Keratinocyte (primary cell): Measurements from ENCODE around the gene DNAH8. TPM values are rescaled to one million over a fixed set of nuclear protein-coding genes. Genes with fewer than 3 reads are reported as not detected.

Source experiments
- DNase-seq: peaks from one replicate; pipeline ENCODE4 v3.0.0-alpha.2; 2011; ENCODE audit warnings: low read depth, missing footprints, low spot score
- FAIRE-seq: peaks from 2 replicates; lab custom pipeline; 2011; peaks lifted over from hg19 to GRCh38; lab: Jason Lieb, UNC
- H2AFZ ChIP-seq: 2 replicates; pipeline ENCODE4 v1.6.0; 2012; ENCODE audit warnings: low read length, control low read depth, inconsistent platforms; ENCODE audit not compliant: control insufficient read depth
- H3K27ac ChIP-seq: 2 replicates; pipeline ENCODE4 v1.5.1; 2011; ENCODE audit warnings: low read length; ENCODE audit not compliant: control insufficient read depth, insufficient read depth
- H3K27me3 ChIP-seq: 3 replicates; pipeline ENCODE4 v1.6.0; 2011; ENCODE audit warnings: low read length; ENCODE audit not compliant: control insufficient read depth, insufficient read depth; ENCODE audit errors: extremely low read depth
- H3K36me3 ChIP-seq, 2 experiments: 2 replicates in 1 of 2; 3 replicates in 1 of 2; pipeline ENCODE4 v1.5.1; 2011; ENCODE audit warnings: low read length in 2 of 2, mild to moderate bottlenecking in 1 of 2; ENCODE audit not compliant: control insufficient read depth in 2 of 2, insufficient read depth in 2 of 2; ENCODE audit errors: extremely low read depth in 1 of 2
- H3K4me1 ChIP-seq: 3 replicates; pipeline ENCODE4 v1.5.1; 2011; ENCODE audit warnings: low read length; ENCODE audit not compliant: control insufficient read depth, insufficient read depth; ENCODE audit errors: extremely low read depth
- H3K4me2 ChIP-seq: 3 replicates; pipeline ENCODE4 v1.6.0; 2011; ENCODE audit warnings: low read depth, low read length; ENCODE audit not compliant: control insufficient read depth, insufficient read depth; ENCODE audit errors: extremely low read depth
- H3K4me3 ChIP-seq, 3 experiments: fragments of 200-600 bp in 1 of 3; sonication (generic) in 1 of 3; 2 replicates in 2 of 3; 3 replicates in 1 of 3; pipeline ENCODE4 v1.5.1; 2011 to 2016; ENCODE audit warnings: low read length in 3 of 3, mild to moderate bottlenecking in 3 of 3, control low read depth in 2 of 3, inconsistent platforms in 1 of 3, low read depth in 1 of 3, mixed read lengths in 1 of 3, mixed run types in 1 of 3, moderate library complexity in 1 of 3; ENCODE audit not compliant: control insufficient read depth in 2 of 3, insufficient read depth in 2 of 3; ENCODE audit errors: extremely low read depth in 1 of 3
- H3K79me2 ChIP-seq: 2 replicates; pipeline ENCODE4 v1.6.0; 2012; ENCODE audit warnings: low read length; ENCODE audit not compliant: control insufficient read depth, insufficient read depth
- H3K9ac ChIP-seq: 3 replicates; pipeline ENCODE4 v1.6.0; 2011; ENCODE audit warnings: low read length; ENCODE audit not compliant: control insufficient read depth, insufficient read depth; ENCODE audit errors: extremely low read depth
- H3K9me1 ChIP-seq: 3 replicates; pipeline ENCODE4 v1.6.0; 2011; ENCODE audit warnings: low read length; ENCODE audit not compliant: control insufficient read depth, insufficient read depth; ENCODE audit errors: extremely low read depth
- H3K9me3 ChIP-seq: 2 replicates; pipeline ENCODE4 v1.5.1; 2012; ENCODE audit warnings: low read depth, low read length; ENCODE audit not compliant: control insufficient read depth
- H4K20me1 ChIP-seq: 3 replicates; pipeline ENCODE4 v1.6.0; 2011; ENCODE audit warnings: low read length; ENCODE audit not compliant: control insufficient read depth, insufficient read depth; ENCODE audit errors: extremely low read depth
- EZH2 ChIP-seq: IDR thresholded peaks from one replicate; pipeline ENCODE4 v1.6.1; 2012; ENCODE audit warnings: inconsistent platforms, mild to moderate bottlenecking, low read length, moderate library complexity
- dilution Hi-C: fragments of 300-500 bp; cut with MboI; formaldehyde crosslinking; loops from one replicate; pipeline ENCODE4 v1.7.0; 2020; ENCODE audit warnings: low sequenced_read_pairs; ENCODE audit not compliant: extremely low pct_ligation_motif_present
- polyA plus RNA-seq, 5 experiments: library from polyadenylated mRNA; depleted of rRNA in 3 of 5; stranded (reverse) in 3 of 5; stranded (forward) in 1 of 5; unstranded in 1 of 5; fragments of >200 nt; gene quantifications; 1 replicate in 1 of 5; 2 replicates in 3 of 5; 3 replicates in 1 of 5; pipeline versions ENCODE4 v1.2.1 to v1.2.3, GENCODE V29; 2011 to 2012; ENCODE audit warnings: missing spikeins in 2 of 5, low read depth in 1 of 5, low replicate concordance in 1 of 5
- TF ChIP-seq, protein P1 (sequence below), 3 experiments: IDR thresholded peaks in 1 of 3; conservative IDR thresholded peaks in 1 of 3; optimal IDR thresholded peaks in 1 of 3; 2 replicates in 2 of 3; 3 replicates in 1 of 3; pipeline versions ENCODE3 to v1.5.1; 2011; ENCODE audit warnings: low read length in 3 of 3, mild to moderate bottlenecking in 3 of 3, moderate library complexity in 2 of 3, control low read depth in 1 of 3, inconsistent platforms in 1 of 3; ENCODE audit not compliant: insufficient read depth in 2 of 3; ENCODE audit errors: extremely low read depth in 1 of 3

Gene DNAH8
- polyA plus RNA-seq, 1 donor (not counting 4 experiments of a cell fraction or from before 2014, with no cell fraction given): 0.01 TPM

DNA sequence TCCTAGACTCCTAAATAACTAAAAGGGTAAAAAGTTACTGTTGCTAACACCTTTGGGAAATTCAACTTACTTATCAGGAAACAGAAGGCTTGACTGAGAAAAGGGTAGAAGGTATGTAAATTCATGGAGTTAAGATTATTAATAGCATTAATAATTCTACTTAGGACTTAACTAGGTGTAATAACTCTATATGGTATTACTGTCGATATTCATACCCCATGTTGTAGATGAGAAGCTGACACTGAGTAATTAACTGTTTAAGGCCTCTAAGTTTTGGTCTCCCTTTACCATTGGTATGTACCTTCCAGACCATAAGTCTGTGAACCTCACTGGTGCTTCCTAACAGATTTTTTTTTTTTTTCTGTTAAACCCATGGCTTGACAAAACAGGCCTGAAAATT, 27.6 kb upstream of the DNAH8 start:
- Histone ChIP-seq H3K9me1 (no peaks in the 10 kb centered on the region), H3K4me2 (no peak overlapping the region), H3K79me2 (peaks cover 70% of the 10 kb centered on the region), H3K4me1 (no peaks in the 10 kb centered on the region), H2AFZ (no peak overlapping the region), H3K9ac (no peak overlapping the region), H3K4me3 (no peak overlapping the region), H3K27me3 (no peaks in the 10 kb centered on the region), H3K27ac (no peak overlapping the region), H3K9me3 (no peaks in the 10 kb centered on the region), H4K20me1 (peaks cover 11% of the 10 kb centered on the region), H3K36me3 (peaks cover 9 to 16% of the 10 kb centered on the region in 2 experiments)
- TF ChIP-seq EZH2: no peak
- TF ChIP-seq, protein P1, sequence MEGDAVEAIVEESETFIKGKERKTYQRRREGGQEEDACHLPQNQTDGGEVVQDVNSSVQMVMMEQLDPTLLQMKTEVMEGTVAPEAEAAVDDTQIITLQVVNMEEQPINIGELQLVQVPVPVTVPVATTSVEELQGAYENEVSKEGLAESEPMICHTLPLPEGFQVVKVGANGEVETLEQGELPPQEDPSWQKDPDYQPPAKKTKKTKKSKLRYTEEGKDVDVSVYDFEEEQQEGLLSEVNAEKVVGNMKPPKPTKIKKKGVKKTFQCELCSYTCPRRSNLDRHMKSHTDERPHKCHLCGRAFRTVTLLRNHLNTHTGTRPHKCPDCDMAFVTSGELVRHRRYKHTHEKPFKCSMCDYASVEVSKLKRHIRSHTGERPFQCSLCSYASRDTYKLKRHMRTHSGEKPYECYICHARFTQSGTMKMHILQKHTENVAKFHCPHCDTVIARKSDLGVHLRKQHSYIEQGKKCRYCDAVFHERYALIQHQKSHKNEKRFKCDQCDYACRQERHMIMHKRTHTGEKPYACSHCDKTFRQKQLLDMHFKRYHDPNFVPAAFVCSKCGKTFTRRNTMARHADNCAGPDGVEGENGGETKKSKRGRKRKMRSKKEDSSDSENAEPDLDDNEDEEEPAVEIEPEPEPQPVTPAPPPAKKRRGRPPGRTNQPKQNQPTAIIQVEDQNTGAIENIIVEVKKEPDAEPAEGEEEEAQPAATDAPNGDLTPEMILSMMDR (optimal IDR thresholded peaks at IDR 0.05 in 1 of 3, IDR thresholded peaks at IDR 0.05 in 1 of 3, conservative IDR thresholded peaks at IDR 0.05 in 1 of 3; ENCODE audit: extremely low read depth in 1 of 3, insufficient read depth in 2 of 3, low read length in 3 of 3): no peak
- no peak for DNase-seq
- dilution Hi-C loops: no loop called here
- no peak for FAIRE-seq

DNA sequence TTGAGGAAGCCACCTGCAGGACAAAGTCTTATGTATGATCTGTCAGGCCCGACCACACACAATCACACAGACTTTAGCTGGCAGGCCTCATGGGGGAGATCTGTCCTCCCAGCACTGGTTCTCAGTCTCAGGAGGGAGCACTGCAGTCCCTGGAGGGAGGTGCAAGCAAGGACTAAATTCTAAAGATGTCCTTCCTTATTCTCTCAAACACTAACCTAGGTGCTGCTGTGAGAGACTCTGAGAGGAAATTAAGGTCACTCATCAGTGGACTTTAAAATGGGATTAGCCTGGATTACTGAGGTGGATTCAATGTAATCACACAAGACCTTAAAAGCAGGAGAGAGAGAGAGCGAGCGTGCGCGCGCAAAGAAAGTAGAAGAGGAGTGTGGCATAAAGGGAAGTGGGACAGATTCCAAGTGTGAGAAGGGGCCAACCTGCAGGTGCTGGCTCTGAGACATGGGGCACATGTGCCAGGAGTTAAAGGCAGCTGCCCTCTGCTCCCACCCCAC, 26.5 kb upstream of the DNAH8 start:
- DNase-seq (no peak), FAIRE-seq (peak; percentile 5)
- Histone ChIP-seq H3K9ac (no peak overlapping the region), H2AFZ (no peak overlapping the region), H3K79me2 (peaks cover 79% of the 10 kb centered on the region), H3K36me3 (peaks cover 7 to 14% of the 10 kb centered on the region in 2 experiments), H3K9me3 (no peaks in the 10 kb centered on the region), H3K9me1 (no peaks in the 10 kb centered on the region), H3K4me2 (no peak overlapping the region), H4K20me1 (peaks cover 11% of the 10 kb centered on the region), H3K27ac (no peak overlapping the region), H3K4me1 (no peaks in the 10 kb centered on the region), H3K27me3 (no peaks in the 10 kb centered on the region), H3K4me3 (no peak overlapping the region)
- dilution Hi-C loops: no loop called here
- no peak for TF ChIP-seq EZH2
- TF ChIP-seq, protein P1 (optimal IDR thresholded peaks at IDR 0.05 in 1 of 3, IDR thresholded peaks at IDR 0.05 in 1 of 3, conservative IDR thresholded peaks at IDR 0.05 in 1 of 3; ENCODE audit: extremely low read depth in 1 of 3, insufficient read depth in 2 of 3, low read length in 3 of 3): no peak
